Activated T-helper 17 cell treated with anti-CD3 and anti-CD28 coated beads, Interleukin-2, amount 50 U/mL, for 72 hours (primary cell): ENCODE results near the gene AGMO. TPM values are rescaled to one million over a fixed set of nuclear protein-coding genes. Genes with fewer than 3 reads are reported as not detected.

Source experiments
- ATAC-seq: fragments of 150-1000 bp; cut with Tn5 transposase; replicated peaks from 2 replicates; pipeline ENCODE4 v1.10.0; 2021; ENCODE audit warnings: mild to moderate bottlenecking, moderate library complexity
- H3K27ac Mint-ChIP-seq: one replicate; pipeline ENCODE4 v1.8.0; 2022; ENCODE audit warnings: mixed read lengths
- H3K27me3 Mint-ChIP-seq: one replicate; pipeline ENCODE4 v1.8.0; 2022; ENCODE audit warnings: mixed read lengths
- H3K36me3 Mint-ChIP-seq: one replicate; pipeline ENCODE4 v1.8.0; 2022; ENCODE audit warnings: low read depth, mild to moderate bottlenecking, mixed read lengths
- H3K4me1 Mint-ChIP-seq: one replicate; pipeline ENCODE4 v1.8.0; 2022; ENCODE audit warnings: mixed read lengths
- H3K4me3 Mint-ChIP-seq: one replicate; pipeline ENCODE4 v1.8.0; 2022; ENCODE audit warnings: mild to moderate bottlenecking, mixed read lengths
- H3K9me3 Mint-ChIP-seq: one replicate; pipeline ENCODE4 v1.8.0; 2022; ENCODE audit warnings: mixed read lengths
- total RNA-seq, 2 donors: library from RNA; stranded (reverse); gene quantifications; one replicate each; pipeline ENCODE4 v1.2.3, GENCODE V29; 2022

AGMO gene
- total RNA-seq, 2 donors from 2014 or later, result not detected

- no peak for ATAC-seq
- Mint-ChIP-seq H3K4me1 (no peaks in the 10 kb centered on the region), H3K27ac (no peak overlapping the region), H3K27me3 (no peaks in the 10 kb centered on the region), H3K4me3 (no peak overlapping the region), H3K36me3 (no peaks in the 10 kb centered on the region), H3K9me3 (peaks cover 5% of the 10 kb centered on the region)
Observed at GRCh38 chr7:15433151-15433550, 128.7 kb downstream of the AGMO start.

GRCh38 chr7:15430911-15431310 is 130.9 kb downstream of the AGMO start:
- no peak for ATAC-seq
- no peaks in the 10 kb centered on the region for H3K27me3 Mint-ChIP-seq
- no peaks in the 10 kb centered on the region for H3K4me1 Mint-ChIP-seq
- no peaks in the 10 kb centered on the region for H3K36me3 Mint-ChIP-seq
- H3K27ac Mint-ChIP-seq, result no peak overlapping the region
- peaks cover 2% of the 10 kb centered on the region for H3K9me3 Mint-ChIP-seq
- H3K4me3 Mint-ChIP-seq, result no peak overlapping the region

GRCh38 chr7:15430191-15430590 is 131.6 kb downstream of the AGMO start:
- no peaks in the 10 kb centered on the region for H3K4me1 Mint-ChIP-seq
- H3K9me3 Mint-ChIP-seq, result no peaks in the 10 kb centered on the region
- H3K36me3 Mint-ChIP-seq, result no peaks in the 10 kb centered on the region
- no peak overlapping the region for H3K27ac Mint-ChIP-seq
- no peak for ATAC-seq
- no peaks in the 10 kb centered on the region for H3K27me3 Mint-ChIP-seq
- H3K4me3 Mint-ChIP-seq, result no peak overlapping the region

GRCh38 chr7:15424468-15424867 is 137.3 kb downstream of the AGMO start:
- no peak for ATAC-seq
- Mint-ChIP-seq H3K36me3 (no peaks in the 10 kb centered on the region), H3K4me1 (no peaks in the 10 kb centered on the region), H3K9me3 (peaks cover 21% of the 10 kb centered on the region), H3K27me3 (no peaks in the 10 kb centered on the region), H3K4me3 (no peak overlapping the region), H3K27ac (no peak overlapping the region)

GRCh38 chr7:15419596-15419995 is 142.2 kb downstream of the AGMO start:
- H3K9me3 Mint-ChIP-seq, result peaks cover 21% of the 10 kb centered on the region

GRCh38 chr7:15418264-15418663 is 143.6 kb downstream of the AGMO start:
- H3K4me3 Mint-ChIP-seq, result no peak overlapping the region
- H3K9me3 Mint-ChIP-seq, result peaks cover 21% of the 10 kb centered on the region
- H3K27me3 Mint-ChIP-seq, result no peaks in the 10 kb centered on the region
- H3K27ac Mint-ChIP-seq, result no peak overlapping the region
- no peak for ATAC-seq
- no peaks in the 10 kb centered on the region for H3K4me1 Mint-ChIP-seq
- H3K36me3 Mint-ChIP-seq, result no peaks in the 10 kb centered on the region

More at GRCh38 chr7:15419596-15419995, 142.2 kb downstream of the AGMO start:
- H3K4me3 Mint-ChIP-seq, result no peak overlapping the region
- no peak for ATAC-seq
- H3K36me3 Mint-ChIP-seq, result no peaks in the 10 kb centered on the region
- H3K27ac Mint-ChIP-seq, result no peak overlapping the region
- no peaks in the 10 kb centered on the region for H3K27me3 Mint-ChIP-seq
- no peaks in the 10 kb centered on the region for H3K4me1 Mint-ChIP-seq

GRCh38 chr7:15417341-15417988 is 144.3 kb downstream of the AGMO start:
- ATAC-seq, result no peak
- Mint-ChIP-seq H3K4me3 (no peak overlapping the region), H3K36me3 (no peaks in the 10 kb centered on the region), H3K9me3 (peaks cover 18% of the 10 kb centered on the region), H3K4me1 (no peaks in the 10 kb centered on the region), H3K27me3 (no peaks in the 10 kb centered on the region), H3K27ac (no peak overlapping the region)

- no peak for ATAC-seq
- Mint-ChIP-seq H3K27ac (no peak overlapping the region), H3K4me1 (no peaks in the 10 kb centered on the region), H3K4me3 (no peak overlapping the region), H3K27me3 (no peaks in the 10 kb centered on the region), H3K9me3 (no peaks in the 10 kb centered on the region), H3K36me3 (no peaks in the 10 kb centered on the region)
Observed at GRCh38 chr7:15411019-15411418, 150.8 kb downstream of the AGMO start.

- H3K27ac Mint-ChIP-seq, result no peak overlapping the region
- H3K9me3 Mint-ChIP-seq, result peaks cover 3% of the 10 kb centered on the region
- H3K4me1 Mint-ChIP-seq, result no peaks in the 10 kb centered on the region
- no peak overlapping the region for H3K4me3 Mint-ChIP-seq
- H3K36me3 Mint-ChIP-seq, result no peaks in the 10 kb centered on the region
- H3K27me3 Mint-ChIP-seq, result no peaks in the 10 kb centered on the region
- no peak for ATAC-seq
Observed at GRCh38 chr7:15407910-15408309, 153.9 kb downstream of the AGMO start.

- Mint-ChIP-seq H3K4me1 (no peaks in the 10 kb centered on the region), H3K27me3 (no peaks in the 10 kb centered on the region), H3K27ac (no peak overlapping the region), H3K9me3 (peaks cover 3% of the 10 kb centered on the region), H3K4me3 (no peak overlapping the region), H3K36me3 (no peaks in the 10 kb centered on the region)
- ATAC-seq, result no peak
Observed at GRCh38 chr7:15403751-15404150, 158.1 kb downstream of the AGMO start.

GRCh38 chr7:15403315-15403714 is 158.5 kb downstream of the AGMO start:
- Mint-ChIP-seq H3K9me3 (peaks cover 3% of the 10 kb centered on the region), H3K36me3 (no peaks in the 10 kb centered on the region), H3K27ac (no peak overlapping the region), H3K4me3 (no peak overlapping the region), H3K27me3 (no peaks in the 10 kb centered on the region), H3K4me1 (no peaks in the 10 kb centered on the region)
- ATAC-seq, result no peak

GRCh38 chr7:15402436-15403136 is 159.2 kb downstream of the AGMO start:
- Mint-ChIP-seq H3K36me3 (no peaks in the 10 kb centered on the region), H3K4me3 (no peak overlapping the region), H3K9me3 (peaks cover 6% of the 10 kb centered on the region), H3K27me3 (no peaks in the 10 kb centered on the region), H3K4me1 (no peaks in the 10 kb centered on the region), H3K27ac (no peak overlapping the region)
- ATAC-seq, result no peak

- Mint-ChIP-seq H3K27ac (no peak overlapping the region), H3K27me3 (no peaks in the 10 kb centered on the region), H3K36me3 (no peaks in the 10 kb centered on the region), H3K4me3 (no peak overlapping the region), H3K4me1 (no peaks in the 10 kb centered on the region), H3K9me3 (peaks cover 9% of the 10 kb centered on the region)
- ATAC-seq, result no peak
Observed at GRCh38 chr7:15400440-15400839, 161.4 kb downstream of the AGMO start.

- Mint-ChIP-seq H3K36me3 (no peaks in the 10 kb centered on the region), H3K9me3 (peaks cover 10% of the 10 kb centered on the region), H3K27ac (no peak overlapping the region), H3K4me1 (no peaks in the 10 kb centered on the region), H3K4me3 (no peak overlapping the region), H3K27me3 (no peaks in the 10 kb centered on the region)
- no peak for ATAC-seq
Observed at GRCh38 chr7:15399441-15399840, 162.4 kb downstream of the AGMO start.

GRCh38 chr7:15397922-15398760 is 163.7 kb downstream of the AGMO start:
- H3K27ac Mint-ChIP-seq, result no peak overlapping the region
- H3K4me1 Mint-ChIP-seq, result no peaks in the 10 kb centered on the region

More at GRCh38 chr7:15397922-15398760, 163.7 kb downstream of the AGMO start:
- Mint-ChIP-seq H3K36me3 (no peaks in the 10 kb centered on the region), H3K9me3 (peaks cover 10% of the 10 kb centered on the region), H3K4me3 (no peak overlapping the region), H3K27me3 (no peaks in the 10 kb centered on the region)
- no peak for ATAC-seq
